Endothelial cell of umbilical vein (primary cell): ENCODE data around the gene FALEC.

Experiments
- CTCF ChIP-seq, 2 donors: IDR thresholded peaks; 1 replicate in 1 of 2; 2 replicates in 1 of 2; pipeline ENCODE4 v1.5.1; 2011; ENCODE audit warnings: low read length in 2 of 2, mild to moderate bottlenecking in 2 of 2, moderate library complexity in 2 of 2, control low read depth in 1 of 2, inconsistent platforms in 1 of 2, low read depth in 1 of 2; ENCODE audit not compliant: insufficient read depth in 1 of 2; ENCODE audit errors: extremely low read depth in 1 of 2
- POLR2AphosphoS5 ChIP-seq: IDR thresholded peaks from 2 replicates; pipeline ENCODE4 v1.6.1; 2012; ENCODE audit warnings: low read depth, mild to moderate bottlenecking, control low read depth, low read length, moderate library complexity; ENCODE audit not compliant: insufficient read depth

- no peak for TF ChIP-seq POLR2AphosphoS5
- TF ChIP-seq CTCF (IDR thresholded peaks at IDR 0.05; ENCODE audit: extremely low read depth in 1 of 2, insufficient read depth in 1 of 2, low read depth in 1 of 2, low read length in 2 of 2) = no peak
Measured at GRCh38 chr1:150576794-150577556, 61.4 kb downstream of the FALEC start.
